ENCODE data around the gene ITGA2B. TPM values are rescaled to one million over a fixed set of nuclear protein-coding genes. Genes with fewer than 3 reads are reported as not detected.

ITGA2B gene
- total and polyA plus RNA-seq, 2 experiments from 2014 or later, result 13.3 to 13.9 TPM

DNA sequence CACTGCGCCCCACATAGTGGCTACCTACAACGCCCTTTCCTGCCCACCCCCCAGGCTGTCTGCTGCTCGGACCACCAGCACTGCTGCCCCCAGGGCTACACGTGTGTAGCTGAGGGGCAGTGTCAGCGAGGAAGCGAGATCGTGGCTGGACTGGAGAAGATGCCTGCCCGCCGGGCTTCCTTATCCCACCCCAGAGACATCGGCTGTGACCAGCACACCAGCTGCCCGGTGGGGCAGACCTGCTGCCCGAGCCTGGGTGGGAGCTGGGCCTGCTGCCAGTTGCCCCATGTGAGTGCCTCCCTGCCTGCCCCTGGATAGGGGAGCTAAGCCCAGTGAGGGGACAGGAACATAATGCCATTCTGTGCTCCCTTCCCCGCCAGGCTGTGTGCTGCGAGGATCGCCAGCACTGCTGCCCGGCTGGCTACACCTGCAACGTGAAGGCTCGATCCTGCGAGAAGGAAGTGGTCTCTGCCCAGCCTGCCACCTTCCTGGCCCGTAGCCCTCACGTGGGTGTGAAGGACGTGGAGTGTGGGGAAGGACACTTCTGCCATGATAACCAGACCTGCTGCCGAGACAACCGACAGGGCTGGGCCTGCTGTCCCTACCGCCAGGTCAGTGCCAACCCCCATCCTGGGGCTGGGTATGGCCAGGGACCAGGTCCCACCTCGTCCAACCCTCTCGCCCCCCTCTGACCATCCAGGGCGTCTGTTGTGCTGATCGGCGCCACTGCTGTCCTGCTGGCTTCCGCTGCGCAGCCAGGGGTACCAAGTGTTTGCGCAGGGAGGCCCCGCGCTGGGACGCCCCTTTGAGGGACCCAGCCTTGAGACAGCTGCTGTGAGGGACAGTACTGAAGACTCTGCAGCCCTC is 37.3 kb downstream of the ITGA2B start:
- no peaks in the 10 kb centered on the region for H3K9me2 ChIP-seq (ENCODE audit: insufficient read depth)
- peaks cover 23% of the 10 kb centered on the region for H3K27me3 Mint-ChIP-seq (ENCODE audit: insufficient read depth, low read depth, poor library complexity)
- TF ChIP-seq CREB1 (CRISPR knock-in tag; IDR thresholded peaks at IDR 0.05; ENCODE audit: low read depth), result no peak
- TF ChIP-seq ZNF331 (CRISPR knock-in tag; IDR thresholded peaks at IDR 0.05; ENCODE audit: low read depth), result no peak
- no peak for TF ChIP-seq NANOG (IDR thresholded peaks at IDR 0.05; ENCODE audit: borderline replicate concordance)
- no peak for TF ChIP-seq POLR2AphosphoS5 (IDR thresholded peaks at IDR 0.05; ENCODE audit: low read depth)
- TF ChIP-seq, protein P1, sequence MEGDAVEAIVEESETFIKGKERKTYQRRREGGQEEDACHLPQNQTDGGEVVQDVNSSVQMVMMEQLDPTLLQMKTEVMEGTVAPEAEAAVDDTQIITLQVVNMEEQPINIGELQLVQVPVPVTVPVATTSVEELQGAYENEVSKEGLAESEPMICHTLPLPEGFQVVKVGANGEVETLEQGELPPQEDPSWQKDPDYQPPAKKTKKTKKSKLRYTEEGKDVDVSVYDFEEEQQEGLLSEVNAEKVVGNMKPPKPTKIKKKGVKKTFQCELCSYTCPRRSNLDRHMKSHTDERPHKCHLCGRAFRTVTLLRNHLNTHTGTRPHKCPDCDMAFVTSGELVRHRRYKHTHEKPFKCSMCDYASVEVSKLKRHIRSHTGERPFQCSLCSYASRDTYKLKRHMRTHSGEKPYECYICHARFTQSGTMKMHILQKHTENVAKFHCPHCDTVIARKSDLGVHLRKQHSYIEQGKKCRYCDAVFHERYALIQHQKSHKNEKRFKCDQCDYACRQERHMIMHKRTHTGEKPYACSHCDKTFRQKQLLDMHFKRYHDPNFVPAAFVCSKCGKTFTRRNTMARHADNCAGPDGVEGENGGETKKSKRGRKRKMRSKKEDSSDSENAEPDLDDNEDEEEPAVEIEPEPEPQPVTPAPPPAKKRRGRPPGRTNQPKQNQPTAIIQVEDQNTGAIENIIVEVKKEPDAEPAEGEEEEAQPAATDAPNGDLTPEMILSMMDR (conservative IDR thresholded peaks at IDR 0.05; ENCODE audit: low read depth in 2 of 2), result no peak
- TF ChIP-seq EZH2 (IDR thresholded peaks at IDR 0.05; ENCODE audit: low read depth, unreplicated experiment), result no peak
- no peak for TF ChIP-seq ZNF114 (CRISPR knock-in tag; IDR thresholded peaks at IDR 0.05)
- TF ChIP-seq, protein P2, sequence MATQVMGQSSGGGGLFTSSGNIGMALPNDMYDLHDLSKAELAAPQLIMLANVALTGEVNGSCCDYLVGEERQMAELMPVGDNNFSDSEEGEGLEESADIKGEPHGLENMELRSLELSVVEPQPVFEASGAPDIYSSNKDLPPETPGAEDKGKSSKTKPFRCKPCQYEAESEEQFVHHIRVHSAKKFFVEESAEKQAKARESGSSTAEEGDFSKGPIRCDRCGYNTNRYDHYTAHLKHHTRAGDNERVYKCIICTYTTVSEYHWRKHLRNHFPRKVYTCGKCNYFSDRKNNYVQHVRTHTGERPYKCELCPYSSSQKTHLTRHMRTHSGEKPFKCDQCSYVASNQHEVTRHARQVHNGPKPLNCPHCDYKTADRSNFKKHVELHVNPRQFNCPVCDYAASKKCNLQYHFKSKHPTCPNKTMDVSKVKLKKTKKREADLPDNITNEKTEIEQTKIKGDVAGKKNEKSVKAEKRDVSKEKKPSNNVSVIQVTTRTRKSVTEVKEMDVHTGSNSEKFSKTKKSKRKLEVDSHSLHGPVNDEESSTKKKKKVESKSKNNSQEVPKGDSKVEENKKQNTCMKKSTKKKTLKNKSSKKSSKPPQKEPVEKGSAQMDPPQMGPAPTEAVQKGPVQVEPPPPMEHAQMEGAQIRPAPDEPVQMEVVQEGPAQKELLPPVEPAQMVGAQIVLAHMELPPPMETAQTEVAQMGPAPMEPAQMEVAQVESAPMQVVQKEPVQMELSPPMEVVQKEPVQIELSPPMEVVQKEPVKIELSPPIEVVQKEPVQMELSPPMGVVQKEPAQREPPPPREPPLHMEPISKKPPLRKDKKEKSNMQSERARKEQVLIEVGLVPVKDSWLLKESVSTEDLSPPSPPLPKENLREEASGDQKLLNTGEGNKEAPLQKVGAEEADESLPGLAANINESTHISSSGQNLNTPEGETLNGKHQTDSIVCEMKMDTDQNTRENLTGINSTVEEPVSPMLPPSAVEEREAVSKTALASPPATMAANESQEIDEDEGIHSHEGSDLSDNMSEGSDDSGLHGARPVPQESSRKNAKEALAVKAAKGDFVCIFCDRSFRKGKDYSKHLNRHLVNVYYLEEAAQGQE (IDR thresholded peaks at IDR 0.05; ENCODE audit: unreplicated experiment), result no peak
- no peak for TF ChIP-seq ETS1 (IDR thresholded peaks at IDR 0.05)
- TF ChIP-seq EZH2phosphoT487 (IDR thresholded peaks at IDR 0.05; ENCODE audit: unreplicated experiment), result no peak
- no peak for TF ChIP-seq STAT1 (IDR thresholded peaks at IDR 0.05; ENCODE audit: unreplicated experiment)
- TF ChIP-seq, protein P3, sequence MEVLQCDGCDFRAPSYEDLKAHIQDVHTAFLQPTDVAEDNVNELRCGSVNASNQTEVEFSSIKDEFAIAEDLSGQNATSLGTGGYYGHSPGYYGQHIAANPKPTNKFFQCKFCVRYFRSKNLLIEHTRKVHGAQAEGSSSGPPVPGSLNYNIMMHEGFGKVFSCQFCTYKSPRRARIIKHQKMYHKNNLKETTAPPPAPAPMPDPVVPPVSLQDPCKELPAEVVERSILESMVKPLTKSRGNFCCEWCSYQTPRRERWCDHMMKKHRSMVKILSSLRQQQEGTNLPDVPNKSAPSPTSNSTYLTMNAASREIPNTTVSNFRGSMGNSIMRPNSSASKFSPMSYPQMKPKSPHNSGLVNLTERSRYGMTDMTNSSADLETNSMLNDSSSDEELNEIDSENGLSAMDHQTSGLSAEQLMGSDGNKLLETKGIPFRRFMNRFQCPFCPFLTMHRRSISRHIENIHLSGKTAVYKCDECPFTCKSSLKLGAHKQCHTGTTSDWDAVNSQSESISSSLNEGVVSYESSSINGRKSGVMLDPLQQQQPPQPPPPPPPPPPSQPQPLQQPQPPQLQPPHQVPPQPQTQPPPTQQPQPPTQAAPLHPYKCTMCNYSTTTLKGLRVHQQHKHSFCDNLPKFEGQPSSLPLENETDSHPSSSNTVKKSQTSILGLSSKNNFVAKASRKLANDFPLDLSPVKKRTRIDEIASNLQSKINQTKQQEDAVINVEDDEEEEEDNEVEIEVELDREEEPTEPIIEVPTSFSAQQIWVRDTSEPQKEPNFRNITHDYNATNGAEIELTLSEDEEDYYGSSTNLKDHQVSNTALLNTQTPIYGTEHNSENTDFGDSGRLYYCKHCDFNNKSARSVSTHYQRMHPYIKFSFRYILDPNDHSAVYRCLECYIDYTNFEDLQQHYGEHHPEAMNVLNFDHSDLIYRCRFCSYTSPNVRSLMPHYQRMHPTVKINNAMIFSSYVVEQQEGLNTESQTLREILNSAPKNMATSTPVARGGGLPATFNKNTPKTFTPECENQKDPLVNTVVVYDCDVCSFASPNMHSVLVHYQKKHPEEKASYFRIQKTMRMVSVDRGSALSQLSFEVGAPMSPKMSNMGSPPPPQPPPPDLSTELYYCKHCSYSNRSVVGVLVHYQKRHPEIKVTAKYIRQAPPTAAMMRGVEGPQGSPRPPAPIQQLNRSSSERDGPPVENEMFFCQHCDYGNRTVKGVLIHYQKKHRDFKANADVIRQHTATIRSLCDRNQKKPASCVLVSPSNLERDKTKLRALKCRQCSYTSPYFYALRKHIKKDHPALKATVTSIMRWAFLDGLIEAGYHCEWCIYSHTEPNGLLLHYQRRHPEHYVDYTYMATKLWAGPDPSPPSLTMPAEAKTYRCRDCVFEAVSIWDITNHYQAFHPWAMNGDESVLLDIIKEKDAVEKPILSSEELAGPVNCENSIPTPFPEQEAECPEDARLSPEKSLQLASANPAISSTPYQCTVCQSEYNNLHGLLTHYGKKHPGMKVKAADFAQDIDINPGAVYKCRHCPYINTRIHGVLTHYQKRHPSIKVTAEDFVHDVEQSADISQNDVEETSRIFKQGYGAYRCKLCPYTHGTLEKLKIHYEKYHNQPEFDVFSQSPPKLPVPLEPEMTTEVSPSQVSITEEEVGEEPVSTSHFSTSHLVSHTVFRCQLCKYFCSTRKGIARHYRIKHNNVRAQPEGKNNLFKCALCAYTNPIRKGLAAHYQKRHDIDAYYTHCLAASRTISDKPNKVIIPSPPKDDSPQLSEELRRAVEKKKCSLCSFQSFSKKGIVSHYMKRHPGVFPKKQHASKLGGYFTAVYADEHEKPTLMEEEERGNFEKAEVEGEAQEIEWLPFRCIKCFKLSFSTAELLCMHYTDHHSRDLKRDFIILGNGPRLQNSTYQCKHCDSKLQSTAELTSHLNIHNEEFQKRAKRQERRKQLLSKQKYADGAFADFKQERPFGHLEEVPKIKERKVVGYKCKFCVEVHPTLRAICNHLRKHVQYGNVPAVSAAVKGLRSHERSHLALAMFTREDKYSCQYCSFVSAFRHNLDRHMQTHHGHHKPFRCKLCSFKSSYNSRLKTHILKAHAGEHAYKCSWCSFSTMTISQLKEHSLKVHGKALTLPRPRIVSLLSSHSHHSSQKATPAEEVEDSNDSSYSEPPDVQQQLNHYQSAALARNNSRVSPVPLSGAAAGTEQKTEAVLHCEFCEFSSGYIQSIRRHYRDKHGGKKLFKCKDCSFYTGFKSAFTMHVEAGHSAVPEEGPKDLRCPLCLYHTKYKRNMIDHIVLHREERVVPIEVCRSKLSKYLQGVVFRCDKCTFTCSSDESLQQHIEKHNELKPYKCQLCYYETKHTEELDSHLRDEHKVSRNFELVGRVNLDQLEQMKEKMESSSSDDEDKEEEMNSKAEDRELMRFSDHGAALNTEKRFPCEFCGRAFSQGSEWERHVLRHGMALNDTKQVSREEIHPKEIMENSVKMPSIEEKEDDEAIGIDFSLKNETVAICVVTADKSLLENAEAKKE (CRISPR knock-in tag; IDR thresholded peaks at IDR 0.05), result no peak
- no peak for TF ChIP-seq JUNB (IDR thresholded peaks at IDR 0.05; ENCODE audit: unreplicated experiment)
- H3K4me1 Mint-ChIP-seq, result peaks cover 7% of the 10 kb centered on the region
- peaks cover 4% of the 10 kb centered on the region; the same call in 1 of the 2 replicates for H3K4me1 ChIP-seq (ENCODE audit: insufficient read depth)
- H3K79me2 ChIP-seq (replicated peaks; ENCODE audit: insufficient read depth), result no peaks in the 10 kb centered on the region
- peaks cover 10% of the 10 kb centered on the region; the same call in 1 of the 2 replicates for H3F3A ChIP-seq (replicated peaks; ENCODE audit: low read depth)
- ATAC-seq (no peak), DNase-seq (ENCODE audit: low spot score) (no peak)
- H4K20me1 ChIP-seq (replicated peaks; ENCODE audit: insufficient read depth), result peaks cover 3% of the 10 kb centered on the region; the same call in 1 of the 2 replicates
- peaks cover 8% of the 10 kb centered on the region; the same call in 1 of the 2 replicates for H3K27me3 ChIP-seq (ENCODE audit: insufficient read depth)
- H3K36me3 ChIP-seq (ENCODE audit: insufficient read depth), result no peaks in the 10 kb centered on the region
- H3K36me3 Mint-ChIP-seq (ENCODE audit: low read depth), result peaks cover 8% of the 10 kb centered on the region; the same call in 2 of the 3 replicates
- no peak overlapping the region for H2AFZ ChIP-seq
- H3K27ac Mint-ChIP-seq, result no peak overlapping the region
- H3K4me3 Mint-ChIP-seq, result peak overlapping the region; percentile 67; the same call in 1 of the 3 replicates
- H3K4me2 ChIP-seq, result no peak overlapping the region
- peaks cover 2% of the 10 kb centered on the region; the same call in 1 of the 3 replicates for H3K9me3 Mint-ChIP-seq
- no peak overlapping the region for H3K4me3 ChIP-seq
- H3K27ac ChIP-seq (ENCODE audit: low read depth), result no peak overlapping the region
